ENCODE results near the gene BARX1.

GRCh38 chr9:93942161-93942560 lies 13.0 kb downstream of the BARX1 start:
- no peak for TF ChIP-seq REST (IDR thresholded peaks at IDR 0.05; ENCODE audit: borderline replicate concordance)
- TF ChIP-seq REST (CRISPR knock-in tag; IDR thresholded peaks at IDR 0.05; ENCODE audit: low read depth): no peak
- TF ChIP-seq NRF1 (conservative IDR thresholded peaks at IDR 0.05 in 1 of 2, IDR thresholded peaks at IDR 0.05 in 1 of 2): no peak
- TF ChIP-seq IRF9 (tag; IDR thresholded peaks at IDR 0.05): no peak
- no peak for TF ChIP-seq NCOA4 (IDR thresholded peaks at IDR 0.05; ENCODE audit: partially characterized antibody)
- no peak for TF ChIP-seq MLLT1 (IDR thresholded peaks at IDR 0.05)
- no peak for TF ChIP-seq ZNF143 (CRISPR knock-in tag; IDR thresholded peaks at IDR 0.05)
- no peak for TF ChIP-seq ID3 (CRISPR knock-in tag; IDR thresholded peaks at IDR 0.05)
- no peak for TF ChIP-seq ID3 (tag; IDR thresholded peaks at IDR 0.05)
- TF ChIP-seq ELF4 (CRISPR knock-in tag; IDR thresholded peaks at IDR 0.05): no peak
- TF ChIP-seq SOX6 (IDR thresholded peaks at IDR 0.05): no peak
- TF ChIP-seq CREB5 (CRISPR knock-in tag; IDR thresholded peaks at IDR 0.05): no peak
- no peak for TF ChIP-seq TSHZ1 (CRISPR knock-in tag; IDR thresholded peaks at IDR 0.05)
